Osteoblast (primary cell): ENCODE measurements around the gene SEC14L1. TPM values are rescaled to one million over a fixed set of nuclear protein-coding genes. Genes with fewer than 3 reads are reported as not detected.
A peak's percentile ranks its signal among the peaks of the same experiment; 100 is the strongest.

Source experiments
- DNase-seq: peaks from one replicate; pipeline ENCODE4 v3.0.0; 2011; ENCODE audit warnings: low spot score, mixed read lengths; ENCODE audit not compliant: insufficient read length; ENCODE audit errors: missing footprints
- H2AFZ ChIP-seq: 2 replicates; pipeline ENCODE4 v1.6.0; 2011; ENCODE audit warnings: mild to moderate bottlenecking, low read length
- H3K27ac ChIP-seq: 2 replicates; pipeline ENCODE4 v1.5.1; 2011; ENCODE audit warnings: mild to moderate bottlenecking, low read depth, low read length, moderate library complexity
- H3K27me3 ChIP-seq: 2 replicates; pipeline ENCODE4 v1.6.0; 2012; ENCODE audit warnings: mild to moderate bottlenecking, control low read depth, inconsistent platforms, low read length, moderate library complexity; ENCODE audit not compliant: insufficient read depth
- H3K36me3 ChIP-seq: 2 replicates; pipeline ENCODE4 v1.5.1; 2011; ENCODE audit warnings: mild to moderate bottlenecking, low read length, control low read depth, moderate library complexity; ENCODE audit not compliant: insufficient read depth
- H3K4me1 ChIP-seq: 2 replicates; pipeline ENCODE4 v1.5.1; 2011; ENCODE audit warnings: mild to moderate bottlenecking, low read length, control low read depth, moderate library complexity; ENCODE audit not compliant: insufficient read depth
- H3K4me2 ChIP-seq: 2 replicates; pipeline ENCODE4 v1.6.0; 2011; ENCODE audit warnings: mild to moderate bottlenecking, low read length; ENCODE audit not compliant: insufficient read depth
- H3K4me3 ChIP-seq: fragments of 200-600 bp; sonication (generic); 3 replicates; pipeline ENCODE4 v1.5.1; 2012; ENCODE audit warnings: mild to moderate bottlenecking, low read length, inconsistent platforms; ENCODE audit not compliant: insufficient read depth
- H3K79me2 ChIP-seq: 2 replicates; pipeline ENCODE4 v1.6.0; 2012; ENCODE audit warnings: mild to moderate bottlenecking, low read length, control low read depth, inconsistent platforms; ENCODE audit not compliant: insufficient read depth
- H3K9me3 ChIP-seq: 2 replicates; pipeline ENCODE4 v1.5.1; 2011; ENCODE audit warnings: low read depth, low read length, control low read depth
- H4K20me1 ChIP-seq: 2 replicates; pipeline ENCODE4 v1.6.0; 2012; ENCODE audit warnings: mild to moderate bottlenecking, low read length, control low read depth; ENCODE audit not compliant: insufficient read depth
- CTCF ChIP-seq: IDR thresholded peaks from 2 replicates; pipeline ENCODE4 v1.5.1; 2011; ENCODE audit warnings: mild to moderate bottlenecking, low read depth, low read length, moderate library complexity; ENCODE audit errors: extremely low read depth
- total RNA-seq: library from RNA; depleted of rRNA; stranded (reverse); fragments of >200 nt; gene quantifications from 2 replicates; pipeline ENCODE4 v1.2.3, GENCODE V29; 2012

SEC14L1 gene
- total RNA-seq, 1 donor = 53.6 TPM

GRCh38 chr17:77205396-77206125 lies 64.8 kb downstream of the SEC14L1 start:
- Histone ChIP-seq H3K36me3 (peaks cover 82% of the 10 kb centered on the region), H2AFZ (no peak overlapping the region), H3K27ac (no peak overlapping the region), H3K4me3 (no peak overlapping the region), H3K9me3 (no peaks in the 10 kb centered on the region), H4K20me1 (no peaks in the 10 kb centered on the region), H3K27me3 (no peaks in the 10 kb centered on the region), H3K79me2 (peaks cover 4% of the 10 kb centered on the region), H3K4me1 (peaks cover 14% of the 10 kb centered on the region), H3K4me2 (no peak overlapping the region)
- TF ChIP-seq CTCF = no peak
- no peak for DNase-seq

GRCh38 chr17:77206158-77206956 lies 65.6 kb downstream of the SEC14L1 start:
- no peak overlapping the region for H3K27ac ChIP-seq

GRCh38 chr17:77207689-77208216 lies 67.0 kb downstream of the SEC14L1 start:
- H4K20me1 ChIP-seq = no peaks in the 10 kb centered on the region
- peaks cover 14% of the 10 kb centered on the region for H3K4me1 ChIP-seq
- no peak overlapping the region for H2AFZ ChIP-seq
- TF ChIP-seq CTCF = no peak
- H3K27me3 ChIP-seq = no peaks in the 10 kb centered on the region
- peak overlapping the region; percentile 62 for H3K27ac ChIP-seq
- H3K79me2 ChIP-seq = peaks cover 6% of the 10 kb centered on the region
- H3K9me3 ChIP-seq = no peaks in the 10 kb centered on the region
- peak; percentile 4 for DNase-seq
- peaks cover 88% of the 10 kb centered on the region for H3K36me3 ChIP-seq
- no peak overlapping the region for H3K4me2 ChIP-seq
- no peak overlapping the region for H3K4me3 ChIP-seq

More at GRCh38 chr17:77206158-77206956, 65.6 kb downstream of the SEC14L1 start:
- H4K20me1 ChIP-seq = no peaks in the 10 kb centered on the region
- no peak overlapping the region for H3K4me2 ChIP-seq
- no peaks in the 10 kb centered on the region for H3K9me3 ChIP-seq
- H3K36me3 ChIP-seq = peaks cover 82% of the 10 kb centered on the region
- peaks cover 6% of the 10 kb centered on the region for H3K79me2 ChIP-seq
- DNase-seq = no peak
- H3K4me1 ChIP-seq = peaks cover 14% of the 10 kb centered on the region
- no peak for TF ChIP-seq CTCF
- no peaks in the 10 kb centered on the region for H3K27me3 ChIP-seq
- no peak overlapping the region for H2AFZ ChIP-seq
- H3K4me3 ChIP-seq = no peak overlapping the region

GRCh38 chr17:77208217-77208808 lies 67.5 kb downstream of the SEC14L1 start:
- Histone ChIP-seq H3K4me1 (peaks cover 14% of the 10 kb centered on the region), H2AFZ (peak overlapping the region; percentile 11), H3K79me2 (peaks cover 6% of the 10 kb centered on the region), H3K4me2 (no peak overlapping the region), H3K36me3 (peaks cover 88% of the 10 kb centered on the region), H3K27ac (peak overlapping the region; percentile 62), H3K27me3 (no peaks in the 10 kb centered on the region), H4K20me1 (no peaks in the 10 kb centered on the region), H3K9me3 (no peaks in the 10 kb centered on the region), H3K4me3 (no peak overlapping the region)
- DNase-seq = peak; percentile 89
- peak; percentile 54 for TF ChIP-seq CTCF
